GM12874 (cell line): Measurements from ENCODE around the gene KRTAP12-3.

Experiments
- CTCF ChIP-seq: IDR thresholded peaks from 2 replicates; pipeline ENCODE4 v1.5.1; 2011; ENCODE audit warnings: low read depth, mild to moderate bottlenecking, control low read depth, low read length, moderate library complexity; ENCODE audit not compliant: insufficient read depth

KRTAP12-3 gene

DNA sequence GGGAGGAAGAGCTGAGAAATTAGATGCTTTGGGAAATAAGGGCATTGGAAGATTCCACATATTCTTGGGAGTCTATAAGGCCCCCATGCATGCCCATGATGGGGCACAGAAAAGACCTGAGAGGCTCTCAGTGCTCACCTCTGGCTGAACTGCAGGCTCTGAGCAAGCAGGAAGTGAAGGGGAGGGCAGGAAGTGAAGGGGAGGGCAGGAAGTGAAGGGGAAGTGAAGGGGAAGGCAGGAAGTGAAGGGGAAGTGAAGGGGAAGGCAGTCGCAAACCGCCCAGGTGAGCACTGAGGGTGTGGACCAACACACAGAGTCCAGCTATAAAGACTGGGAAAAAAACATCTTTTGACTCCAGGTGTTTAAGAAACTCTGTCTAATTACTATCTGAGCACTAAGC, 27.3 kb upstream of the KRTAP12-3 start:
- TF ChIP-seq CTCF = no peak

DNA sequence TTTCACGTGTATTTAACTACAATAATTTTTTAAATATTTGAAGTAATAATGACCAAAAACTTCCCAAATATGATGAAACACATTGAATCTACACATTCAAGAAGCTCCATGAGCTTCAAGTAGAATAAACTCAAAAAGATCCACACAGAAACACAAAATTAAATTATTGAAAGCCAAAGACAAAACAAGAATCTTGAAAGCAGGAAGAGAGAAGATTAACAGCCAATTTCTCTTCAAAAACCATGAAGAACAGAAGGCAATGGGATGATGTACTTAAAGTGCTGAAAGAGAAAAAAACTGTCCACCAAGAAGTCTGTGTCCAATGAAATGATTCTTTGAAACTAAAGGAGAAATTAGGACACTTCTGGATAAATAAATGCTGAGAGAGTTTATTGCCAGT, 25.7 kb upstream of the KRTAP12-3 start:
- TF ChIP-seq CTCF = no peak

DNA sequence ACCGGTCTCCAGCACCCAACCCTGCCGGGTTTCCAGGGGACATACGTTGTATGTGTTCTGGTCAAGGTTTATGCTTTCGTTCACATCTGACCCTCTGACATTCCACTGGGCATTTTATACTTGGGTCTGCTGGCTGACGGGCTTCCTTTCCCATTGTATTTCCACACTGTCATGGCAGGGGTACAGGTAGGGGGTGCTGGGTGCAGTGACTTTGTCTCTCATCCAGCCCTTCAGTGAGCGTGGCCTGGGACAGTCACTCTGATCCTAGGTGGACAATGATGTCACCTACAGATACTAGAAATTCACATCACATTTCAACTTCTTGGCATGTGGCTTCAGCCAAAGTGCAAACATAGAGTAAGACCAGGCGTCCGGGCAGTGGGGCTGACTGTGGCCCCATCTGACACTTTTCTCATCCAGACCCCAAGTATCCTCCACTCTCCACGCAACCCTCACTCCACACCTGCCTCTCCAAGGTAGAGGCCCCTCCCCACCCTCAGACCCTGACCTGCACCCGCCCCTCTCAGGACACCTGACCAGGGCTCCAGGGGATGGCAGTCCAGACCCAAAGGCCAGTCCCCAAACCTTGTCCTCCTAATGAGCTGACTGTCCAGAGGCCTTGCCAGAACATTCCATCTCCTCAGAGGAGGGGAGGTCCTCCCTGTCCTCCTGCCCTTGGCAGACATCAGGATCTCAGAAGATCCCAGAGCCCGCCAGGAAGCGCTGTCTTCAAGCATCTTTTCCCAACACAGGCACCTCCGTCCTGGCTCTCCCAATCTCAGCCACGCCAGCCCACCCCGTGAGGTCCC, 21.3 kb upstream of the KRTAP12-3 start:
- no peak for TF ChIP-seq CTCF

GRCh38 chr21:44637018-44637850, 20.5 kb upstream of the KRTAP12-3 start, which contains the start of gene KRTAP10-10:
KRTAP10-10 (plus strand) TSS chr21:44637356; CDS start chr21:44637418, 62 bp downstream.
- TF ChIP-seq CTCF = no peak

DNA sequence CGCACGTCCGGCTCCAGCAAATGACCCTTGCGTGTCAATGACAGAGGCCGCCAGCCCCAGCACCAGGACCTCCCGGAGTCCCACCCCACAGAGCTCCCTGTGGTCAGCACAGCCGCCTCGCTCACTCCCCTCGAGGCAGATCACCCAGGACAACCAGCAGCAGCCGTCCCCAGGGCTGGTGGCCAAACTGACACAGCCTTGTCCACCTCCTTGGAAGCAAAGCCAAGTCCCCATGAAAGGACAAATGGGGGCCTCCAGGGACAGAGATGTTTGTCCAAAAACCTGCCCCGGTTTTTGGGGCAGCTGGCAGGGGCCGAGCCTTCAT, 18.4 kb upstream of the KRTAP12-3 start:
- no peak for TF ChIP-seq CTCF

DNA sequence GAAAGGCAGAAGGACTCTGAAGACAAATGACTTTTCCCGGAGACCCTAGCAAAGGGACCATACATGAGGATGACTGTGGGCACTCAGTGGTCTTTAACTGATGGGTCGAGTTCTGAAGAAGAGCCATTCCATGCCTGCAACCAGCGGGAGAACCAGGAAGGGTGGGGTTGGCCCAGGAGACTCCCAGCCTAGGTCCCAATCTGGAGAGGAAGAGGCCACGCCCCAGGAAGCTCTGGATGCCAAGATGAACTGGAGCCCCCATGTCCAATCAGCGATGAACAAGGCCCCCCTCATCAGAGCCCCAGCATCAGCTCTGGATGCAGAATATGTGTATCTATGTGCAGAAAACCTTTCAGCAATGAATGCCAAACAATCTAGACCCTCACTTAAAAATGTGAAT, 17.0 kb upstream of the KRTAP12-3 start:
- no peak for TF ChIP-seq CTCF

- TF ChIP-seq CTCF = no peak
Observed at GRCh38 chr21:44643741-44644310, 13.9 kb upstream of the KRTAP12-3 start.
